SU-DHL-6 (cell line): ENCODE measurements around the gene FSHR.

Experiments
- CTCF ChIP-seq: fragments of 200-600 bp; sonication (generic); IDR thresholded peaks from one replicate; pipeline ENCODE4 v1.5.1; 2017; ENCODE audit warnings: antibody characterized with exemption, mild to moderate bottlenecking, low read length, moderate library complexity; ENCODE audit not compliant: insufficient read depth, poor library complexity, severe bottlenecking
- EZH2phosphoT487 ChIP-seq: fragments of 200-600 bp; sonication (generic), shearing (Covaris generic); conservative IDR thresholded peaks from 2 replicates; pipeline ENCODE4 v1.6.1; 2018; ENCODE audit warnings: mild to moderate bottlenecking, antibody characterized with exemption, low read length, moderate library complexity, mixed read lengths

GRCh38 chr2:49080681-49081080 is 73.6 kb downstream of the FSHR start:
- TF ChIP-seq CTCF (no peak), EZH2phosphoT487 (no peak)
